A673 (cell line): ENCODE measurements around the gene MGST2. TPM values are rescaled to one million over a fixed set of nuclear protein-coding genes. Genes with fewer than 3 reads are reported as not detected.

Experiments
- BruUV-seq: library from RNA; stranded (reverse); fragments of 400-500 nt; replicated peaks from 2 replicates; lab custom pipeline; 2021; lab: Mats Ljungman, UMichigan
- CTCF ChIA-PET: fragments of 300-600 bp; sonication (Branson Sonifier 250); formaldehyde crosslinking; loops from one replicate; lab custom pipeline; 2022; ENCODE audit warnings: antibody characterized with exemption; lab: Charles Lee
- POLR2A ChIA-PET: fragments of 300-600 bp; sonication (Branson Sonifier 250); formaldehyde crosslinking; loops from one replicate; lab custom pipeline; 2022; ENCODE audit warnings: antibody characterized with exemption; ENCODE audit not compliant: low non-redundant PET; lab: Charles Lee
- DNase-seq: peaks from one replicate; pipeline ENCODE4 v3.0.0-alpha.2; 2015; ENCODE audit warnings: low spot score
- H3K27ac ChIP-seq: fragments of 200-600 bp; sonication (generic); 2 replicates; pipeline ENCODE4 v1.5.1; 2016; ENCODE audit warnings: mixed run types, low read depth, mild to moderate bottlenecking, mixed read lengths, antibody characterized with exemption, low read length; ENCODE audit not compliant: poor library complexity, severe bottlenecking
- H3K27me3 ChIP-seq: fragments of 200-600 bp; sonication (generic); replicated peaks from 2 replicates; pipeline ENCODE4 v1.6.1; 2017; ENCODE audit warnings: mixed run types, low read depth, mild to moderate bottlenecking, mixed read lengths, antibody characterized with exemption, low read length; ENCODE audit not compliant: insufficient read depth, poor library complexity
- H3K36me3 ChIP-seq: fragments of 200-600 bp; sonication (generic); 2 replicates; pipeline ENCODE4 v1.6.1; 2016; ENCODE audit warnings: mixed run types, mild to moderate bottlenecking, mixed read lengths, antibody characterized with exemption, low read length; ENCODE audit not compliant: insufficient read depth, poor library complexity, severe bottlenecking
- H3K4me1 ChIP-seq: fragments of 200-600 bp; sonication (generic); 2 replicates; pipeline ENCODE4 v1.6.1; 2017; ENCODE audit warnings: mixed run types, mild to moderate bottlenecking, mixed read lengths, antibody characterized with exemption, low read length; ENCODE audit not compliant: insufficient read depth, poor library complexity, severe bottlenecking
- H3K4me3 ChIP-seq: fragments of 200-600 bp; sonication (generic); 2 replicates; pipeline ENCODE4 v1.5.1; 2016; ENCODE audit warnings: low read depth, mixed run types, mild to moderate bottlenecking, mixed read lengths, low read length; ENCODE audit not compliant: poor library complexity, severe bottlenecking
- H3K9me3 ChIP-seq: fragments of 200-600 bp; sonication (generic); 2 replicates; pipeline ENCODE4 v1.6.1; 2016; ENCODE audit warnings: mixed run types, low read depth, mild to moderate bottlenecking, mixed read lengths, antibody characterized with exemption, low read length; ENCODE audit not compliant: poor library complexity, severe bottlenecking
- EZH2 ChIP-seq: fragments of 200-600 bp; sonication (generic); IDR thresholded peaks from 2 replicates; pipeline ENCODE4 v1.6.1; 2017; ENCODE audit warnings: borderline replicate concordance, low read depth, mild to moderate bottlenecking, mixed read lengths, antibody characterized with exemption, low read length; ENCODE audit not compliant: poor library complexity, severe bottlenecking
- intact Hi-C: fragments of 100-400 bp; cut with micrococcal nuclease; formaldehyde crosslinking; loops from one replicate; pipeline ENCODE4 v1.10.0; 2022; ENCODE audit not compliant: unreplicated experiment
- total RNA-seq: library from RNA; stranded (reverse); gene quantifications from 2 replicates; pipeline ENCODE4 v1.2.3, GENCODE V29; 2021
- TF ChIP-seq, protein P1 (sequence below): fragments of 300-800, 200-600 bp; sonication (generic); conservative IDR thresholded peaks from 2 replicates; pipeline ENCODE4 v1.5.1; 2017; ENCODE audit warnings: low read depth, mild to moderate bottlenecking, antibody characterized with exemption, low read length, moderate library complexity, mixed read lengths

The MGST2 gene
- total RNA-seq, 1 experiment from 2014 or later = 7.0 TPM

DNA sequence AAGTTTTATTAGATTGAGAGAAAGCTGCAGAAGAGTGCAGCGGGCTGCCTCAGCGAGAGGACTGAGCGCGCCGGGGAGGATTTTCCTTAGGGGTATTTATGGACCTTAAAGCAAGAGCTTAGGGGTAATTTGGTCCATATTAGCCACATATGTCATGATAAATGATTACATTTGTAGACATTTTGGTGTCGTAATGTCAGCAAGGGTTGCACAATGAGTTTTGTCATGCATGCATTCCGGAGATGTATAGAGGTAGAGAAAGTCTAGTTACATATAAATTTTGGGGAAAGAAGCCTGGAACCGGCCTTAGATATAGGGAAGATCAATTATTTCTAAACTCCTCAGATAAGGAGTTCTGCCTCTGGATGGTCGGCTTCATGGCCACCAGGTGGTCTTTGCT is 10.0 kb downstream of the MGST2 start:
- BruUV-seq = no TSS peak
- no peak for DNase-seq
- Histone ChIP-seq H3K4me3 (no peak overlapping the region), H3K4me1 (no peaks in the 10 kb centered on the region), H3K36me3 (no peaks in the 10 kb centered on the region), H3K27me3 (no peaks in the 10 kb centered on the region), H3K9me3 (no peaks in the 10 kb centered on the region), H3K27ac (no peak overlapping the region)
- TF ChIP-seq EZH2 = no peak
- TF ChIP-seq, protein P1, sequence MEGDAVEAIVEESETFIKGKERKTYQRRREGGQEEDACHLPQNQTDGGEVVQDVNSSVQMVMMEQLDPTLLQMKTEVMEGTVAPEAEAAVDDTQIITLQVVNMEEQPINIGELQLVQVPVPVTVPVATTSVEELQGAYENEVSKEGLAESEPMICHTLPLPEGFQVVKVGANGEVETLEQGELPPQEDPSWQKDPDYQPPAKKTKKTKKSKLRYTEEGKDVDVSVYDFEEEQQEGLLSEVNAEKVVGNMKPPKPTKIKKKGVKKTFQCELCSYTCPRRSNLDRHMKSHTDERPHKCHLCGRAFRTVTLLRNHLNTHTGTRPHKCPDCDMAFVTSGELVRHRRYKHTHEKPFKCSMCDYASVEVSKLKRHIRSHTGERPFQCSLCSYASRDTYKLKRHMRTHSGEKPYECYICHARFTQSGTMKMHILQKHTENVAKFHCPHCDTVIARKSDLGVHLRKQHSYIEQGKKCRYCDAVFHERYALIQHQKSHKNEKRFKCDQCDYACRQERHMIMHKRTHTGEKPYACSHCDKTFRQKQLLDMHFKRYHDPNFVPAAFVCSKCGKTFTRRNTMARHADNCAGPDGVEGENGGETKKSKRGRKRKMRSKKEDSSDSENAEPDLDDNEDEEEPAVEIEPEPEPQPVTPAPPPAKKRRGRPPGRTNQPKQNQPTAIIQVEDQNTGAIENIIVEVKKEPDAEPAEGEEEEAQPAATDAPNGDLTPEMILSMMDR = no peak
- intact Hi-C loops = no loop called here
- ChIA-PET POLR2A (no interaction called here), CTCF (no interaction called here)

GRCh38 chr4:139676365-139676764 is 10.7 kb downstream of the MGST2 start:
- no peaks in the 10 kb centered on the region for H3K36me3 ChIP-seq
- H3K27me3 ChIP-seq = no peaks in the 10 kb centered on the region
- intact Hi-C loops = no loop called here
- H3K4me1 ChIP-seq = no peaks in the 10 kb centered on the region
- no peak for TF ChIP-seq EZH2
- TF ChIP-seq, protein P1 = no peak
- CTCF ChIA-PET = no interaction called here
- no peak overlapping the region for H3K4me3 ChIP-seq
- H3K9me3 ChIP-seq = no peaks in the 10 kb centered on the region
- POLR2A ChIA-PET = no interaction called here
- H3K27ac ChIP-seq = no peak overlapping the region
- BruUV-seq = no TSS peak
- DNase-seq = no peak

- ChIA-PET POLR2A (no interaction called here), CTCF (no interaction called here)
- H3K36me3 ChIP-seq = no peaks in the 10 kb centered on the region
- TF ChIP-seq EZH2 = no peak
- TF ChIP-seq, protein P1 = no peak
- BruUV-seq = no TSS peak
- H3K4me1 ChIP-seq = no peaks in the 10 kb centered on the region
- H3K9me3 ChIP-seq = no peaks in the 10 kb centered on the region
- H3K27ac ChIP-seq = no peak overlapping the region
- no peak for DNase-seq
- H3K4me3 ChIP-seq = no peak overlapping the region
- intact Hi-C loops = no loop called here
- H3K27me3 ChIP-seq = no peaks in the 10 kb centered on the region
Measured at GRCh38 chr4:139676913-139677585, 11.4 kb downstream of the MGST2 start.
